ENCODE data around the gene PRTN3.
"Not testable (repeated sequence)": the region's sequence is repeated elsewhere in the genome, so short reads cannot be mapped to it uniquely, and the experiment has no call there.

Gene PRTN3

GRCh38 chr19:883661-884211, 42.9 kb downstream of the PRTN3 start:
- no peak for DNase-seq

- no peak for DNase-seq
Measured at GRCh38 chr19:884420-885211, 43.8 kb downstream of the PRTN3 start.

DNA sequence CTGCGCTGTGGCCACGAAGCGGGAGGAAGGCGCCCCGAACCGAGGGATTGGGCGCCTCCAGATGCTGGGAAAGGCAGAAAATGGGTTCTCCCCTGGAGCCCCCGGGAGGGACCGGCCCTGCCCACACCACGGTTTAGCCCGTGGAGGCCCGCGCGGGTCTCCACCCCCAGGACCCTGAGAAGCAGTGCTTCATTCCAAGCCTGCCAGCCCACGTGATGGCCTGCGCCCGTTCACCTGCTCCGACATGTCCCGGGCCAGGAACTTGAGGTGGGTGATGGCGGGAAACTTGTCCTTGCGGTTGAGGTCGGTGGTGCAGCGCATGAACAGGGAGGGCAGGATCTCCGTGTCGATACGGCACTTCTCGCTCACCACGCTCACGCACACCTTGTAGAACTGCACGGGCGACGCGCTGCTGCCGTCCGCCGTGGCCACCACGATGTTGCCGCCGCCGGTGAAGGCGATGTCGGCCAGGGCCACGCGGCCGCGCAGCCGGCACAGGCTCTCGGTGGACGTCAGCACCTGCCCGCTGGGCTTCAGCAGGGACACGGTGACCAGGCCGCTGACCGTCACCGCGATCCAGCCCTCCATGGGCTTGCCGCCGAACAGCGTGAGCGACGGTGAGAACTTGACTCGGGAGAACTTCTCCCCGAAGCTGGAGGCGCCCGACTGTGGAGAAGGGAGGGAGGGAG, 44.9 kb downstream of the PRTN3 start:
- DNase-seq, result no peak

DNA sequence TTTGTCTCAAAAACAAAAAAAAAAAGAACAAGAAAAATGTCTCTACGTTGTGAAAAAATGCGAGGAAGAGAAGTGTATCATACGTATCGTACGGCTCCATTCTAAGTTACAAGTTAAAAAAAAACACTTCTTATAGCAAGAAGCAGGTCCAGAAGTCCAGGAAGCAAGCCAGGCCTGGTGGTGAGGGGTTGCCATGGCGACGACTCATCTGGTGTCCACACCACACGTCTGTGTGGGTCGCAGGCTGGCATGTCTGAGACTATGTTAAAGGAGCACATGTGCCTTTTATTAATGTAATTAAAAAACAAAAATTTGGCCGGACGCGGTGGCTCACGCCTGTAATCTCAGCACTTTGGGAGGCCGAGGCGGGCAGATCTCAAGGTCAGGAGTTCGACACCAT, 46.3 kb downstream of the PRTN3 start:
- DNase-seq, result no peak

DNA sequence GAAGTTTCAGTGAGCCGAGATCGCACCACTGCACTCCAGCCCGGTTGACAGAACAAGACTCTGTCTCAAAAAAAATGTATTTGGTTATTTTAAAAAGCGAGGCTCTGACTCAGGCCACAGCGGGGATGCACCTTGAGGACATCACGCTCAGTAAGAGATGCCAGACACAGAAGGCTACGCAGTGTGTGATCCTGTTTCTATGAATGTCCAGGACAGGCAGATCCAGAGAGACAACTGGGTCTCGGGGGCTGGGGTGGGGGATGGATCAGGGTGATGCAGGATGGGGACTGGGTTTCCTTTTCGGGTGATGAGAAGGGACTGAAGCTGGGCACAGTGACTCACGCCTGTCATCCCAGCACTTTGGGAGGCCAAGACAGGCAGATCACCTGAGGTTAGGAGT, 46.8 kb downstream of the PRTN3 start:
- no peak for DNase-seq

GRCh38 chr19:888581-889385, 48.0 kb downstream of the PRTN3 start:
- peak in 2 of 5 donors; percentile 39 to 58 for DNase-seq

DNA sequence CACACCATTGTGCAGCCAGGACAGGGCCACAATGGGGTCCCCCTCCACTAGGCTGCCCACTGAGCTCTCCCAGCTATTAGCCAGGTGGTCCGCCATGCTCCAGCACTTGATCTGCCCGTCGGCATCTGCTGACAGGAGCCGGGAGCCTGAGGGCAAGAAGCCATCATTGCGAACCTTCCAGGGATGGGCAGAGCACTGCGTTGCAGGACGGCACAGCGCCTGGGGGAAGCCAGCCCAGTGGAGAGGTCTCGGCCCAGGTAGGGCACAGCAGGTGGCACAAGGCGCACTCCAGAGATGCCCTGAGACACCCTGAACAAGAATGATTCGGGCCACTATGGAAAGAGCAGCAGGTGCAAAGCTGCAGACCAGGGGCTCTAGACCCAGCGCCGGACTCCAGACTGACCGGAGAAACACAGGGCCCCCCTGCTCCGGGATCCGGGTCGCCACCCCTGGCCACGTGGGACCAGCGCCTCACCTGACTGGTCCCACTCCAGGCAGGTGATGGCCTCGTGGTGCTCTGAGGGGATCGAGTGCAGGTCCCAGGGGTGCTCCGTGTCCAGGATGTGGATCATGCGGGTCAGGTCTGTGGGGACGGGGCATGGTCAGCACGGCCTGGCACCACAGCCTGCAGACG, 49.0 kb downstream of the PRTN3 start:
- no peak for DNase-seq

- DNase-seq, result no peak
Measured at GRCh38 chr19:890831-891230, 50.0 kb downstream of the PRTN3 start.

GRCh38 chr19:891421-892200, 50.8 kb downstream of the PRTN3 start:
- DNase-seq, result not testable (repeated sequence)

- DNase-seq, result no peak
Measured at GRCh38 chr19:892243-892893, 51.6 kb downstream of the PRTN3 start.

DNA sequence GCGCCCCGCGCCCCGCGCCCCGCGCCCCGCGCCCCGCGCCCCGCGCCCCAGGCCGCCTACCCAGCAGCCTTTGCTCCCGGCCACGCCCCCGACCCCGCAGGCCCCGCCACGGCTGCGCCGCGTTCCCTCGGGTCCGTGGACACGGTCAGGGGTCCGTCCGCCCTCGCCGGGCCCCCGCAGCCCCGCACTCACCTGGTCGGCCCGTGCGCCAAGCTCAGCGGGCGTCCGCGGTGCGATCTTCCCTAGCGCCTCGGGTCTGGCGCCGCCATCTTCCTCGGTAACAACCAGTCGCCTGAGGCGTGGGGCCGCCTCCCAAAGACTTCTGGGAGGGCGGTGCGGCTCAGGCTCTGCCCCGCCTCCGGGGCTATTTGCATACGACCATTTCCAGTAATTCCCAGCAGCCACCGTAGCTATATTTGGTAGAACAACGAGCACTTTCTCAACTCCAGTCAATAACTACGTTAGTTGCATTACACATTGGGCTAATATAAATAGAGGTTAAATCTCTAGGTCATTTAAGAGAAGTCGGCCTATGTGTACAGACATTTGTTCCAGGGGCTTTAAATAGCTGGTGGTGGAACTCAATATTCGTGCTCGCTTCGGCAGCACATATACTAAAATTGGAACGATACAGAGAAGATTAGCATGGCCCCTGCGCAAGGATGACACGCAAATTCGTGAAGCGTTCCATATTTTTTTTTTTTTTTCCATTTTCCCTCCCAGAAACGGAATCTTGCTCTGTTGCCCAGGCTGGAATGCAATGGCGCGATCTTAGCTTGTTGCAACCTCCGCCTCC, 52.3 kb downstream of the PRTN3 start, which contains the start of the genes MED16 and RNU6-9:
MED16 (minus strand) TSS at position 294 of the 796 bp plus-strand sequence. CDS start 2,056 bp downstream, outside the sequence.
RNU6-9 (plus strand) TSS at position 591 of the 796 bp plus-strand sequence.
- peak; percentile 84 to 95 (median 89) for DNase-seq

GRCh38 chr19:896434-896833, 55.6 kb downstream of the PRTN3 start:
- no peak for DNase-seq

- no peak for DNase-seq
Measured at GRCh38 chr19:896999-897398, 56.2 kb downstream of the PRTN3 start.

GRCh38 chr19:897442-898039, 56.7 kb downstream of the PRTN3 start:
- DNase-seq, result no peak
